H1 (cell line): ENCODE results near the gene BRSK2. TPM values are rescaled to one million over a fixed set of nuclear protein-coding genes. Genes with fewer than 3 reads are reported as not detected.

ENCODE experiments used
- CTCF ChIA-PET: fragments of 300-600 bp; sonication (Branson Sonifier 250); formaldehyde crosslinking; loops from one replicate; lab custom pipeline; 2021; ENCODE audit not compliant: partially characterized antibody; lab: Charles Lee
- POLR2A ChIA-PET: fragments of 300-600 bp; sonication (Branson Sonifier 250); formaldehyde crosslinking; loops from one replicate; lab custom pipeline; 2021; ENCODE audit warnings: inconsistent platforms; ENCODE audit not compliant: partially characterized antibody; lab: Charles Lee
- DNase-seq, 2 experiments: peaks; one replicate each; pipeline versions ENCODE4 v3.0.0 to v3.0.0-alpha.2; 2010 to 2022; ENCODE audit warnings: low spot score in 2 of 2, low read depth in 1 of 2, mixed read lengths in 1 of 2
- FAIRE-seq: peaks from 2 replicates; lab custom pipeline; 2011; peaks lifted over from hg19 to GRCh38; lab: Jason Lieb, UNC
- H2AFZ ChIP-seq: 2 replicates; pipeline ENCODE4 v1.8.1; 2012; ENCODE audit warnings: low read length, inconsistent platforms
- H2AK5ac ChIP-seq: 2 replicates; pipeline ENCODE4 v1.6.1; 2013; ENCODE audit warnings: low read depth, low read length
- H2BK120ac ChIP-seq: replicated peaks from 2 replicates; pipeline ENCODE3; 2013; ENCODE audit warnings: low read depth, low read length, inconsistent platforms
- H2BK12ac ChIP-seq: 2 replicates; pipeline ENCODE4 v1.6.1; 2013; ENCODE audit warnings: low read depth, low read length
- H2BK15ac ChIP-seq: 2 replicates; pipeline ENCODE4 v1.6.1; 2013; ENCODE audit warnings: low read length
- H2BK20ac ChIP-seq: 2 replicates; pipeline ENCODE4 v1.6.1; 2013; ENCODE audit warnings: low read length
- H2BK5ac ChIP-seq: 2 replicates; pipeline ENCODE4 v1.6.1; 2013; ENCODE audit warnings: low read depth, low read length
- H3K14ac ChIP-seq: 2 replicates; pipeline ENCODE4 v1.6.1; 2013; ENCODE audit warnings: inconsistent platforms; ENCODE audit not compliant: insufficient read length
- H3K18ac ChIP-seq: 2 replicates; pipeline ENCODE4 v1.6.1; 2013; ENCODE audit warnings: low read length; ENCODE audit errors: extremely low read depth
- H3K23ac ChIP-seq: 2 replicates; pipeline ENCODE4 v1.6.1; 2013; ENCODE audit warnings: inconsistent platforms; ENCODE audit not compliant: insufficient read length
- H3K23me2 ChIP-seq: 2 replicates; pipeline ENCODE4 v1.6.1; 2013; ENCODE audit warnings: low read depth, low read length
- H3K27ac ChIP-seq: 2 replicates; pipeline ENCODE4 v1.6.1; 2011; ENCODE audit warnings: low read depth, low read length, inconsistent platforms
- H3K27me3 ChIP-seq, 4 experiments: replicated peaks in 1 of 4; 1 replicate in 1 of 4; 2 replicates in 3 of 4; pipeline versions ENCODE4 v1.6.1 to v1.8.1; 2011 to 2013; ENCODE audit warnings: low read length in 3 of 4, mild to moderate bottlenecking in 3 of 4, inconsistent platforms in 2 of 4, mixed read lengths in 2 of 4, moderate library complexity in 1 of 4; ENCODE audit not compliant: control insufficient read depth in 3 of 4, insufficient read depth in 3 of 4; ENCODE audit errors: extremely low read depth in 1 of 4
- H3K36me3 ChIP-seq, 4 experiments: 2 replicates each; pipeline versions ENCODE4 v1.6.1 to v1.8.1; 2011 to 2013; ENCODE audit warnings: mild to moderate bottlenecking in 4 of 4, low read length in 3 of 4, moderate library complexity in 2 of 4, control low read depth in 1 of 4, inconsistent platforms in 1 of 4; ENCODE audit not compliant: insufficient read depth in 4 of 4, control insufficient read depth in 2 of 4
- H3K4ac ChIP-seq: replicated peaks from 2 replicates; pipeline ENCODE3; 2013; ENCODE audit warnings: low read length, low read depth, mixed read lengths, inconsistent platforms; ENCODE audit not compliant: insufficient read length
- H3K4me1 ChIP-seq, 4 experiments: replicated peaks in 1 of 4; 1 replicate in 1 of 4; 2 replicates in 3 of 4; pipeline versions ENCODE4 v1.6.1 to v1.8.1; 2011 to 2013; ENCODE audit warnings: low read length in 3 of 4, inconsistent platforms in 2 of 4, mixed read lengths in 1 of 4; ENCODE audit not compliant: insufficient read depth in 4 of 4, control insufficient read depth in 3 of 4
- H3K4me2 ChIP-seq, 2 experiments: 2 replicates each; pipeline versions ENCODE4 v1.6.1 to v1.8.1; 2011 to 2013; ENCODE audit warnings: low read depth in 2 of 2, low read length in 2 of 2, control low read depth in 1 of 2, inconsistent platforms in 1 of 2, mild to moderate bottlenecking in 1 of 2; ENCODE audit not compliant: insufficient read depth in 1 of 2
- H3K4me3 ChIP-seq, 4 experiments: fragments of 200-600, 300-600 bp in 1 of 4; sonication (generic), shearing (Covaris generic), sonication (Bioruptor Twin) in 1 of 4; 2 replicates each; pipeline versions ENCODE4 v1.5.1 to v1.8.1; 2011 to 2016; ENCODE audit warnings: low read length in 4 of 4, low read depth in 3 of 4, control low read depth in 2 of 4, inconsistent platforms in 2 of 4, mild to moderate bottlenecking in 2 of 4, mixed read lengths in 1 of 4, moderate library complexity in 1 of 4; ENCODE audit not compliant: insufficient read depth in 2 of 4; ENCODE audit errors: extremely low read depth in 1 of 4
- H3K56ac ChIP-seq: replicated peaks from 2 replicates; pipeline ENCODE3; 2013; ENCODE audit warnings: low read depth, mild to moderate bottlenecking, mixed read lengths, low read length, inconsistent platforms; ENCODE audit not compliant: insufficient read length
- H3K79me1 ChIP-seq: 2 replicates; pipeline ENCODE4 v1.6.1; 2013; ENCODE audit warnings: low read depth, low read length, control low read depth
- H3K79me2 ChIP-seq, 2 experiments: 2 replicates each; pipeline versions ENCODE4 v1.6.1 to v1.8.1; 2012 to 2013; ENCODE audit warnings: low read length in 2 of 2, mild to moderate bottlenecking in 2 of 2, inconsistent platforms in 1 of 2; ENCODE audit not compliant: insufficient read depth in 2 of 2, control insufficient read depth in 1 of 2
- H3K9ac ChIP-seq, 4 experiments: replicated peaks in 1 of 4; 1 replicate in 1 of 4; 2 replicates in 3 of 4; pipeline versions ENCODE4 v1.6.1 to v1.8.1; 2011 to 2013; ENCODE audit warnings: low read depth in 3 of 4, low read length in 3 of 4, control low read depth in 2 of 4, mild to moderate bottlenecking in 2 of 4, moderate library complexity in 2 of 4, inconsistent platforms in 1 of 4; ENCODE audit errors: extremely low read depth in 1 of 4
- H3K9me3 ChIP-seq, 2 experiments: 2 replicates each; pipeline versions ENCODE4 v1.6.1 to v1.8.1; 2012 to 2013; ENCODE audit warnings: mild to moderate bottlenecking in 2 of 2, moderate library complexity in 2 of 2, control low read depth in 1 of 2, inconsistent platforms in 1 of 2, low read depth in 1 of 2, low read length in 1 of 2, mixed read lengths in 1 of 2; ENCODE audit not compliant: insufficient read depth in 2 of 2
- H4K20me1 ChIP-seq, 2 experiments: replicated peaks in 1 of 2; 2 replicates each; pipeline versions ENCODE3 to v1.8.1; 2011 to 2013; ENCODE audit warnings: inconsistent platforms in 2 of 2, low read length in 2 of 2, mild to moderate bottlenecking in 1 of 2; ENCODE audit not compliant: insufficient read depth in 2 of 2, control insufficient read depth in 1 of 2
- H4K5ac ChIP-seq: 2 replicates; pipeline ENCODE4 v1.6.1; 2013; ENCODE audit warnings: low read length, low read depth, mixed read lengths, inconsistent platforms; ENCODE audit not compliant: insufficient read length
- H4K8ac ChIP-seq: 2 replicates; pipeline ENCODE4 v1.8.0; 2013; ENCODE audit warnings: mild to moderate bottlenecking, moderate library complexity, low read length, inconsistent platforms; ENCODE audit not compliant: insufficient read depth; ENCODE audit errors: extremely low read depth
- H4K91ac ChIP-seq: replicated peaks from 2 replicates; pipeline ENCODE3; 2013; ENCODE audit warnings: low read length, mixed read lengths, inconsistent platforms; ENCODE audit not compliant: insufficient read length
- BACH1 ChIP-seq: IDR thresholded peaks from 2 replicates; pipeline ENCODE4 v1.6.1; 2012; ENCODE audit warnings: low read length, improper control_type of control experiment
- EZH2 ChIP-seq: fragments of 200-600 bp; sonication (generic); IDR thresholded peaks from 2 replicates; pipeline ENCODE4 v1.7.1; 2012; ENCODE audit warnings: low read depth, mild to moderate bottlenecking, moderate library complexity, low read length, inconsistent platforms; ENCODE audit not compliant: severe bottlenecking
- FOSL1 ChIP-seq: IDR thresholded peaks from 2 replicates; pipeline ENCODE4 v1.6.1; 2011; ENCODE audit warnings: mild to moderate bottlenecking, low read depth, low read length, moderate library complexity; ENCODE audit not compliant: insufficient read depth
- KDM1A ChIP-seq: fragments of 200-600, 300-600 bp; sonication (generic); IDR thresholded peaks from 2 replicates; pipeline ENCODE4 v1.7.1; 2016; ENCODE audit warnings: mild to moderate bottlenecking, low read length, borderline replicate concordance
- RAD21 ChIP-seq, 2 experiments: IDR thresholded peaks in 1 of 2; conservative IDR thresholded peaks in 1 of 2; 2 replicates each; pipeline ENCODE4 v1.6.1; 2011; ENCODE audit warnings: low read depth in 2 of 2, low read length in 2 of 2, improper control_type of control experiment in 1 of 2, inconsistent platforms in 1 of 2, mild to moderate bottlenecking in 1 of 2, moderate library complexity in 1 of 2
- SP1 ChIP-seq: IDR thresholded peaks from 2 replicates; pipeline ENCODE4 v1.6.1; 2011; ENCODE audit warnings: low read depth, low read length
- SP4 ChIP-seq: IDR thresholded peaks from 2 replicates; pipeline ENCODE4 v1.6.1; 2012; ENCODE audit warnings: low read length, inconsistent platforms
- SRF ChIP-seq: IDR thresholded peaks from 2 replicates; pipeline ENCODE4 v1.6.1; 2011; ENCODE audit warnings: mild to moderate bottlenecking, low read depth, low read length, moderate library complexity
- TAF1 ChIP-seq: IDR thresholded peaks from 2 replicates; pipeline ENCODE4 v1.6.1; 2011; ENCODE audit warnings: mild to moderate bottlenecking, low read depth, low read length
- TAF7 ChIP-seq: optimal IDR thresholded peaks from 2 replicates; pipeline ENCODE3; 2011; ENCODE audit warnings: low read depth, mild to moderate bottlenecking, inconsistent platforms, low read length, moderate library complexity, borderline replicate concordance
- WGBS, 2 experiments: shearing (Covaris generic) in 1 of 2; methylation state at CpG; one replicate each; pipeline versions ENCODE4 v1.1.6 to v1.1.7; 2013 to 2015; ENCODE audit warnings: low lambda C conversion rate in 2 of 2, mixed read lengths in 2 of 2, inconsistent platforms in 1 of 2, low coverage in 1 of 2, missing lambda C conversion rate in 1 of 2; ENCODE audit not compliant: insufficient replicate concordance in 2 of 2, insufficient coverage in 1 of 2, insufficient read length in 1 of 2; ENCODE audit errors: extremely low coverage in 1 of 2, missing lambda C conversion rate in 1 of 2; 5-methylcytosine and 5-hydroxymethylcytosine counted together
- polyA plus RNA-seq, 7 experiments: library from polyadenylated mRNA; depleted of rRNA in 3 of 7; stranded (reverse) in 5 of 7; unstranded in 2 of 7; fragments of >200 nt in 5 of 7; fragments of 200-250 nt in 2 of 7; gene quantifications; 1 replicate in 5 of 7; 2 replicates in 1 of 7; 4 replicates in 1 of 7; pipeline versions ENCODE4 v1.2.1 to v1.2.3, GENCODE V29; 2011 to 2013; ENCODE audit warnings: missing spikeins in 2 of 7, mixed read lengths in 2 of 7
- total RNA-seq: library from RNA; stranded (reverse); fragmentation: NEBNext Ultra II Directional; extraction: Animal tissue kit (Norgen Biotek cat#: 25700); gene quantifications from 2 replicates; pipeline ENCODE4 v1.2.1, GENCODE V29; 2021

BRSK2 gene
- total and polyA plus RNA-seq, 2 of the 8 experiments (the other 6 are each of a cell fraction or from before 2014, with no cell fraction given), result 17.3 to 27.1 TPM

GRCh38 chr11:1402355-1403077 is 12.8 kb downstream of the BRSK2 start:
- H3K23me2 ChIP-seq, result no peaks in the 10 kb centered on the region
- no peak overlapping the region for H2BK120ac ChIP-seq
- H2BK20ac ChIP-seq, result no peak overlapping the region
- no peak overlapping the region for H3K56ac ChIP-seq
- no peak overlapping the region; a peak in 1 of 7 replicates for H3K9ac ChIP-seq
- peaks cover 29 to 58% of the 10 kb centered on the region in 2 experiments for H4K20me1 ChIP-seq
- no peak overlapping the region for H2BK5ac ChIP-seq
- H3K27ac ChIP-seq, result no peak overlapping the region
- no peak overlapping the region for H3K14ac ChIP-seq
- CTCF ChIA-PET, result interaction anchor here (0.7 to 1.5 kb wide), 4 partner anchors 49 to 175 kb away, joined by 3 read pairs; no protein-coding TSS in a partner anchor
- DNase-seq (no peak), FAIRE-seq (no peak)
- H4K8ac ChIP-seq, result no peak overlapping the region; the same call in 1 of the 2 replicates
- 92% methylated on average over 18 of the region's 23 CpGs; no CpG with 5 or more reads in 1 of the 2 experiments for WGBS, 2 experiments
- H3K9me3 ChIP-seq, result no peaks in the 10 kb centered on the region
- no peak overlapping the region for H3K18ac ChIP-seq
- peaks cover 0 to 2% (median 0%) of the 10 kb centered on the region in 4 experiments; a peak in 1 of 7 replicates for H3K4me1 ChIP-seq
- no peak overlapping the region for H2BK12ac ChIP-seq
- no peak overlapping the region for H3K23ac ChIP-seq
- H3K79me2 ChIP-seq, result peaks cover 2 to 21% of the 10 kb centered on the region in 2 experiments; a peak in 2 of 4 replicates
- H2AK5ac ChIP-seq, result no peak overlapping the region
- POLR2A ChIA-PET, result no interaction called here
- H3K4ac ChIP-seq, result no peak overlapping the region
- H3K27me3 ChIP-seq, result no peaks in the 10 kb centered on the region
- no peak overlapping the region for H3K4me3 ChIP-seq
- no peak overlapping the region for H4K91ac ChIP-seq
- no peaks in the 10 kb centered on the region for H3K36me3 ChIP-seq
- H2AFZ ChIP-seq, result no peak overlapping the region
- peaks cover 28% of the 10 kb centered on the region for H3K79me1 ChIP-seq
- H4K5ac ChIP-seq, result no peak overlapping the region
- H2BK15ac ChIP-seq, result no peak overlapping the region
- no peak overlapping the region for H3K4me2 ChIP-seq
- no peak for TF ChIP-seq FOSL1
- TF ChIP-seq EZH2, result no peak
- TF ChIP-seq TAF1, result no peak
- no peak for TF ChIP-seq SRF
- no peak for TF ChIP-seq SP1
- TF ChIP-seq SP4, result no peak
- no peak for TF ChIP-seq KDM1A
- TF ChIP-seq BACH1, result no peak
- no peak for TF ChIP-seq RAD21 (IDR thresholded peaks at IDR 0.05 in 1 of 2, conservative IDR thresholded peaks at IDR 0.05 in 1 of 2; ENCODE audit: low read depth in 2 of 2, low read length in 2 of 2)
- no peak for TF ChIP-seq TAF7
